ENCODE measurements around the gene MLNR. TPM values are rescaled to one million over a fixed set of nuclear protein-coding genes. Genes with fewer than 3 reads are reported as not detected.
A peak's percentile ranks its signal among the peaks of the same experiment; 100 is the strongest.

Gene MLNR
- total RNA-seq, 1 experiment from 2014 or later = not detected

- no peak for DNase-seq (ENCODE audit: low read depth)
Measured at GRCh38 chr13:49225223-49226042, 5.3 kb downstream of the MLNR start.

GRCh38 chr13:49226613-49227012, 6.5 kb downstream of the MLNR start:
- DNase-seq (ENCODE audit: low read depth) = no peak

GRCh38 chr13:49234741-49235140, 14.6 kb downstream of the MLNR start:
- no peak for DNase-seq (ENCODE audit: low read depth)

- DNase-seq (ENCODE audit: low read depth) = no peak
Measured at GRCh38 chr13:49235856-49236431, 15.8 kb downstream of the MLNR start.

GRCh38 chr13:49238621-49239020, 18.5 kb downstream of the MLNR start:
- peak; percentile 32 for DNase-seq (ENCODE audit: low read depth)

- peak; percentile 24 for DNase-seq (ENCODE audit: low read depth)
Measured at GRCh38 chr13:49240017-49240416, 19.9 kb downstream of the MLNR start.

- DNase-seq (ENCODE audit: low read depth) = no peak
Measured at GRCh38 chr13:49241296-49241695, 21.2 kb downstream of the MLNR start.

GRCh38 chr13:49245101-49245500, 25.0 kb downstream of the MLNR start:
- DNase-seq (ENCODE audit: low read depth) = no peak

- DNase-seq (ENCODE audit: low read depth) = no peak
Measured at GRCh38 chr13:49246850-49247642, 26.9 kb downstream of the MLNR start.

GRCh38 chr13:49247643-49248621, 27.8 kb downstream of the MLNR start, which contains the start of gene CDADC1:
Gene CDADC1 (plus strand): TSS chr13:49247925. CDS start chr13:49248038, 113 bp downstream.
- DNase-seq (ENCODE audit: low read depth) = peak; percentile 90

- no peak for DNase-seq (ENCODE audit: low read depth)
Measured at GRCh38 chr13:49248622-49249002, 28.5 kb downstream of the MLNR start.

GRCh38 chr13:49251326-49251725, 31.2 kb downstream of the MLNR start:
- no peak for DNase-seq (ENCODE audit: low read depth)

GRCh38 chr13:49253310-49253709, 33.2 kb downstream of the MLNR start:
- DNase-seq (ENCODE audit: low read depth) = no peak

- no peak for DNase-seq (ENCODE audit: low read depth)
Measured at GRCh38 chr13:49254007-49254406, 33.9 kb downstream of the MLNR start.

GRCh38 chr13:49256841-49257240, 36.7 kb downstream of the MLNR start:
- no peak for DNase-seq (ENCODE audit: low read depth)

- no peak for DNase-seq (ENCODE audit: low read depth)
Measured at GRCh38 chr13:49258089-49258796, 38.1 kb downstream of the MLNR start.

- no peak for DNase-seq (ENCODE audit: low read depth)
Measured at GRCh38 chr13:49259586-49259985, 39.4 kb downstream of the MLNR start.

GRCh38 chr13:49262634-49263033, 42.5 kb downstream of the MLNR start:
- no peak for DNase-seq (ENCODE audit: low read depth)

- DNase-seq (ENCODE audit: low read depth) = no peak
Measured at GRCh38 chr13:49265822-49266221, 45.7 kb downstream of the MLNR start.

GRCh38 chr13:49271264-49271663, 51.1 kb downstream of the MLNR start:
- DNase-seq (ENCODE audit: low read depth) = no peak

Data from RPMI7951 (cell line).